ENCODE data around the gene GAB2. TPM values are rescaled to one million over a fixed set of nuclear protein-coding genes. Genes with fewer than 3 reads are reported as not detected.
A peak's percentile ranks its signal among the peaks of the same experiment; 100 is the strongest.

The GAB2 gene
- total RNA-seq, 2 experiments from 2014 or later, result 10.7 to 11.9 TPM

GRCh38 chr11:78194490-78194889, 223.1 kb downstream of the GAB2 start:
- H3K36me3 Mint-ChIP-seq (ENCODE audit: low read depth), result peaks cover 22% of the 10 kb centered on the region
- Histone ChIP-seq H3K27me3 (ENCODE audit: control insufficient read depth in 1 of 2, insufficient read depth in 2 of 2, low read length in 2 of 2) (no peaks in the 10 kb centered on the region), H3K4me1 (ENCODE audit: insufficient read depth, low read length) (peaks cover 30% of the 10 kb centered on the region), H3K27ac (ENCODE audit: low read depth in 1 of 2, low read length in 2 of 2) (no peak overlapping the region), H3K9me3 (ENCODE audit: control insufficient read depth in 1 of 2, insufficient read depth in 1 of 2, low read length in 2 of 2) (no peaks in the 10 kb centered on the region), H3K36me3 (ENCODE audit: insufficient read depth, low read length) (peaks cover 13% of the 10 kb centered on the region), H3K4me3 (ENCODE audit: low read length) (no peak overlapping the region)
- H3K27ac Mint-ChIP-seq, result peak overlapping the region; percentile 8
- TF ChIP-seq, protein P1, sequence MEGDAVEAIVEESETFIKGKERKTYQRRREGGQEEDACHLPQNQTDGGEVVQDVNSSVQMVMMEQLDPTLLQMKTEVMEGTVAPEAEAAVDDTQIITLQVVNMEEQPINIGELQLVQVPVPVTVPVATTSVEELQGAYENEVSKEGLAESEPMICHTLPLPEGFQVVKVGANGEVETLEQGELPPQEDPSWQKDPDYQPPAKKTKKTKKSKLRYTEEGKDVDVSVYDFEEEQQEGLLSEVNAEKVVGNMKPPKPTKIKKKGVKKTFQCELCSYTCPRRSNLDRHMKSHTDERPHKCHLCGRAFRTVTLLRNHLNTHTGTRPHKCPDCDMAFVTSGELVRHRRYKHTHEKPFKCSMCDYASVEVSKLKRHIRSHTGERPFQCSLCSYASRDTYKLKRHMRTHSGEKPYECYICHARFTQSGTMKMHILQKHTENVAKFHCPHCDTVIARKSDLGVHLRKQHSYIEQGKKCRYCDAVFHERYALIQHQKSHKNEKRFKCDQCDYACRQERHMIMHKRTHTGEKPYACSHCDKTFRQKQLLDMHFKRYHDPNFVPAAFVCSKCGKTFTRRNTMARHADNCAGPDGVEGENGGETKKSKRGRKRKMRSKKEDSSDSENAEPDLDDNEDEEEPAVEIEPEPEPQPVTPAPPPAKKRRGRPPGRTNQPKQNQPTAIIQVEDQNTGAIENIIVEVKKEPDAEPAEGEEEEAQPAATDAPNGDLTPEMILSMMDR (IDR thresholded peaks at IDR 0.05), result no peak
- no peak overlapping the region for H3K4me3 Mint-ChIP-seq
- ATAC-seq (ENCODE audit: poor library complexity), result no peak
- H3K9me3 Mint-ChIP-seq, result no peaks in the 10 kb centered on the region
- ChIA-PET POLR2A (interaction anchor here (1.4 kb wide), 1 partner anchor 9 kb away, joined by 4 read pairs; no protein-coding TSS in a partner anchor), CTCF (no interaction called here)
- H3K4me1 Mint-ChIP-seq (ENCODE audit: low read depth), result peaks cover 57% of the 10 kb centered on the region
- no peaks in the 10 kb centered on the region for H3K27me3 Mint-ChIP-seq
- no peak for DNase-seq
- intact Hi-C loops (cut with DNase I, micrococcal nuclease), result loop anchor here in 1 of 2 experiments (5.0 kb wide), 1 partner anchor 112 kb away; no protein-coding TSS in a partner anchor

DNA sequence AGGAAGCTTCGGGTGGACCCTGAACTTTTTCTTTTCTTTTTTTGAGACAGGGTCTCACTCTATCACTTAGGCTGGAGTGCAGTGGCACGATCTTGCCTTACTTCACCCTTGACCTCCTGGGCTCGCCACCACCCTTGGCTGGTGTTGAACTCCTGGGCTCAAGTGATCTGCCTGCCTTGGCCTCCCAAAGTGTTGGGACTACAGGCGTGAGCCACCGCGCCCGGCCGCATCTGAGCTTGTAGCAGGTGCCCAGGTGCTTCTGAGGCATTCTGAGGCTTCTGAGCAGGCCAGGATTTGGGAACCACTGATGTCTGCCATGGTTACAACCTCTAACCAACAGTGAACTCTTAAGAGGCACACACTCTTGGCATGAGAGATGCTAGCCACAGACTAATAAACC, 223.8 kb downstream of the GAB2 start:
- Mint-ChIP-seq H3K27me3 (no peaks in the 10 kb centered on the region), H3K9me3 (no peaks in the 10 kb centered on the region), H3K27ac (peak overlapping the region; percentile 69), H3K36me3 (ENCODE audit: low read depth) (peaks cover 22% of the 10 kb centered on the region), H3K4me3 (no peak overlapping the region), H3K4me1 (ENCODE audit: low read depth) (peaks cover 58% of the 10 kb centered on the region)
- H3K27me3 ChIP-seq (ENCODE audit: control insufficient read depth in 1 of 2, insufficient read depth in 2 of 2, low read length in 2 of 2), result no peaks in the 10 kb centered on the region
- peaks cover 9% of the 10 kb centered on the region for H3K36me3 ChIP-seq (ENCODE audit: insufficient read depth, low read length)
- CTCF ChIA-PET, result no interaction called here
- ATAC-seq (ENCODE audit: poor library complexity) (no peak), DNase-seq (no peak)
- TF ChIP-seq, protein P1 (IDR thresholded peaks at IDR 0.05), result no peak
- peaks cover 36% of the 10 kb centered on the region for H3K4me1 ChIP-seq (ENCODE audit: insufficient read depth, low read length)
- intact Hi-C loops (cut with DNase I, micrococcal nuclease), result loop anchor here in 1 of 2 experiments (5.0 kb wide), 1 partner anchor 112 kb away; no protein-coding TSS in a partner anchor
- no peaks in the 10 kb centered on the region for H3K9me3 ChIP-seq (ENCODE audit: control insufficient read depth in 1 of 2, insufficient read depth in 1 of 2, low read length in 2 of 2)
- POLR2A ChIA-PET, result interaction anchor here (1.4 kb wide), 1 partner anchor 9 kb away, joined by 4 read pairs; no protein-coding TSS in a partner anchor
- no peak overlapping the region for H3K27ac ChIP-seq (ENCODE audit: low read depth in 1 of 2, low read length in 2 of 2)
- no peak overlapping the region for H3K4me3 ChIP-seq (ENCODE audit: low read length)

- no peak for ATAC-seq (ENCODE audit: poor library complexity)
Measured at GRCh38 chr11:78192911-78193351, 224.7 kb downstream of the GAB2 start.

More at GRCh38 chr11:78192911-78193351, 224.7 kb downstream of the GAB2 start:
- Mint-ChIP-seq H3K36me3 (ENCODE audit: low read depth) (peaks cover 24% of the 10 kb centered on the region), H3K4me3 (peak overlapping the region; percentile 56), H3K27ac (peak overlapping the region; percentile 69), H3K27me3 (no peaks in the 10 kb centered on the region), H3K9me3 (no peaks in the 10 kb centered on the region), H3K4me1 (ENCODE audit: low read depth) (peaks cover 63% of the 10 kb centered on the region)
- Histone ChIP-seq H3K9me3 (ENCODE audit: control insufficient read depth in 1 of 2, insufficient read depth in 1 of 2, low read length in 2 of 2) (no peaks in the 10 kb centered on the region), H3K27me3 (ENCODE audit: control insufficient read depth in 1 of 2, insufficient read depth in 2 of 2, low read length in 2 of 2) (no peaks in the 10 kb centered on the region), H3K4me3 (ENCODE audit: low read length) (no peak overlapping the region), H3K36me3 (ENCODE audit: insufficient read depth, low read length) (peaks cover 3% of the 10 kb centered on the region), H3K27ac (ENCODE audit: low read depth in 1 of 2, low read length in 2 of 2) (no peak overlapping the region), H3K4me1 (ENCODE audit: insufficient read depth, low read length) (peaks cover 38% of the 10 kb centered on the region)
- CTCF ChIA-PET, result no interaction called here
- intact Hi-C loops (cut with DNase I, micrococcal nuclease), result loop anchor here in 1 of 2 experiments (5.0 kb wide), 1 partner anchor 111 kb away; no protein-coding TSS in a partner anchor
- TF ChIP-seq, protein P1 (IDR thresholded peaks at IDR 0.05), result no peak
- DNase-seq, result peak in 6 of 14 experiments; percentile 21 to 55 (median 34)
- POLR2A ChIA-PET, result interaction anchor here (1.4 kb wide), 1 partner anchor 10 kb away, joined by 4 read pairs; no protein-coding TSS in a partner anchor

Measured in CD4-positive, alpha-beta T cell (primary cell).